Lower leg skin (tissue), 3 donors: ENCODE measurements around the gene ANKS6.

Experiments
- CTCF ChIP-seq, 3 donors: fragments of 450-650 bp; IDR thresholded peaks; one replicate each; pipeline ENCODE4 v1.5.1; 2016; ENCODE audit warnings: antibody characterized with exemption in 3 of 3, mild to moderate bottlenecking in 3 of 3, moderate library complexity in 2 of 3
- POLR2A ChIP-seq, 2 donors: fragments of 450-650 bp; IDR thresholded peaks; one replicate each; pipeline ENCODE4 v1.6.1; 2016 to 2017; ENCODE audit warnings: antibody characterized with exemption in 2 of 2, mild to moderate bottlenecking in 1 of 2, moderate library complexity in 1 of 2

- TF ChIP-seq CTCF (IDR thresholded peaks at IDR 0.05) (no peak), POLR2A (IDR thresholded peaks at IDR 0.05) (no peak)
Measured at GRCh38 chr9:98787766-98788335, 8.5 kb downstream of the ANKS6 start.
